COR-L47 (cell line): ENCODE data around the gene HMGCS1.
"Not testable (repeated sequence)": the region's sequence is repeated elsewhere in the genome, so short reads cannot be mapped to it uniquely, and the experiment has no call there.

Source experiments
- DNase-seq: peaks from one replicate; lab custom pipeline; 2025; lab: John Stamatoyannopoulos, UW

HMGCS1 gene

GRCh38 chr5:43273552-43273951 is 39.7 kb downstream of the HMGCS1 start:
- DNase-seq = no peak

GRCh38 chr5:43270645-43271044 is 42.6 kb downstream of the HMGCS1 start:
- no peak for DNase-seq

- no peak for DNase-seq
Measured at GRCh38 chr5:43268188-43268820, 44.9 kb downstream of the HMGCS1 start.

GRCh38 chr5:43262269-43262668 is 50.9 kb downstream of the HMGCS1 start:
- not testable (repeated sequence) for DNase-seq

- no peak for DNase-seq
Measured at GRCh38 chr5:43258116-43258515, 55.1 kb downstream of the HMGCS1 start.

- no peak for DNase-seq
Measured at GRCh38 chr5:43256261-43256966, 56.8 kb downstream of the HMGCS1 start.

GRCh38 chr5:43255704-43256103 is 57.5 kb downstream of the HMGCS1 start:
- no peak for DNase-seq

DNA sequence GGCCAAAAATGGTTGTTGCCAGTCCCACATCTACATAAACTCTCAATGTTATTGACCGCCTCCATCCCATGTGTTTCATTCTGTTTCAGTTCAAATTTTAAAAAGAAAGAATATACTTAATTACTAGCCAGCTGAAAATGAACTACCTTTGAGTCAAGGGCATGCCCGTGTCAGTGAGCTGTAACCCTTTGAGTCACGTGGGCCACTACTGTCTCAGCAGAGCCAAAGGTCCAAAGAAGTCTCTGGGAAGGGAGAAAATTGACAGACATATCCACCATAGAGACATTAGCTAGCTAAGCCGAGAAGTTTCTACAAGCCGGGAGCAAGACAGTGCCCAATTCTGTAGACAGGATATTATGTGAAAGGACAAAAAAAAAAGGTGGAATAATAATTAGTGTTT is 61.5 kb downstream of the HMGCS1 start:
- DNase-seq = no peak

GRCh38 chr5:43245724-43246385 is 67.4 kb downstream of the HMGCS1 start:
- no peak for DNase-seq

DNA sequence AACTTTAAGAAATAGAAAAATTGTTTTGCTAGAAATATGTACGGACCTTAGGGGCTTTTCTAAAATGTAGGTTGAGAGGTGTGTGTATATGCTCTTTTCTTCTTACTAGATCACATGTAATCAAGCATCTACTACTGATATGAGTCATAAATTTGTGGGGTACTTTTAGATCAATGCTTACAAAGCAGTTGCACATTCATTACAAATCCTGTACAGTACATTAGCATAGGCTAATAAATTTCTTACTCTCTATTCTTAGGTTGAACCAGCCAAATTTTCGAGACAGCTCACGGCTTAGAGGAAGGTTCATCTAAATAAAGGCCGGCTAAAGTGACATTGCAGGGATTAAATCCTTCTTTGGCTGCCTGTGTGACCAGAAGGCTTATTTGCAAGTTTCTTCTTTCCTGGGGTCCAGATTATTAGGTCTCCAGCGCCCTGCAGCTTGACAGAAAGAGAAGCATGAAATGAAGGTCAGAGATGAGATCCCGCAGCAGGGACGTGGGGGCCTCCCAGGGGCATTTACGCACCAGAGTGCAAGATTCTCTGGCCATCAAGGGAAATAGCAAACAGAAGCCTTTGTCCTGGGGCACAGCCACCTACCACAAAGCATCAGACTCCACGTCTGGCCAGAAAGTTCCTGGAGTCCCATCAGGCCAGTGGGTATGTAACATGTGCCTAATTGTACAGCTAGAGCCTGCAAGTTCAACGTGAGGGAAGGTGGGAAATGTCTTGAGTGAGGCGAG is 68.2 kb downstream of the HMGCS1 start:
- no peak for DNase-seq

GRCh38 chr5:43243270-43243669 is 69.9 kb downstream of the HMGCS1 start:
- DNase-seq = no peak

- no peak for DNase-seq
Measured at GRCh38 chr5:43242196-43242595, 71.0 kb downstream of the HMGCS1 start.
